K562 (cell line): ENCODE data around the gene DLL4. TPM values are rescaled to one million over a fixed set of nuclear protein-coding genes. Genes with fewer than 3 reads are reported as not detected.

ENCODE experiments used
- ATF3 ChIP-seq, 2 experiments: fragments of 450-650 bp in 1 of 2; sonication (generic) in 1 of 2; formaldehyde crosslinking in 1 of 2; IDR thresholded peaks in 1 of 2; conservative IDR thresholded peaks in 1 of 2; 2 replicates each; pipeline versions ENCODE4 v1.6.1 to v1.8.1; 2016 to 2023; ENCODE audit warnings: mild to moderate bottlenecking in 2 of 2, moderate library complexity in 2 of 2, inconsistent platforms in 1 of 2, missing genetic modification reagents in 1 of 2
- CXXC5 ChIP-seq: fragments of 250-450 bp; sonication (Bioruptor Pico); IDR thresholded peaks from 2 replicates; pipeline ENCODE4 v1.8.0; 2022; ENCODE audit warnings: inconsistent platforms, mild to moderate bottlenecking, moderate library complexity
- FOSL1 ChIP-seq: fragments of 200-800 bp; sonication (Bioruptor generic); conservative IDR thresholded peaks from 2 replicates; pipeline ENCODE4 v1.6.1; 2016; ENCODE audit warnings: missing genetic modification characterization, missing compliant biosample characterization
- FUS ChIP-seq: fragments of 200-400 bp; formaldehyde crosslinking; optimal IDR thresholded peaks from 2 replicates; pipeline ENCODE3; 2017; ENCODE audit warnings: low read depth, low read length
- KDM5B ChIP-seq: fragments of 200-600 bp; sonication (generic); IDR thresholded peaks from 2 replicates; pipeline ENCODE4 v1.6.1; 2012; ENCODE audit warnings: low read depth, mild to moderate bottlenecking, moderate library complexity, low read length, control low read depth, inconsistent platforms; ENCODE audit not compliant: insufficient replicate concordance
- KLF6 ChIP-seq: fragments of 250-450 bp; sonication (Bioruptor Pico); IDR thresholded peaks from 2 replicates; pipeline ENCODE4 v1.4.0; 2020; ENCODE audit warnings: mild to moderate bottlenecking, moderate library complexity, borderline replicate concordance
- MIER1 ChIP-seq: fragments of 450-650 bp; IDR thresholded peaks from 2 replicates; pipeline ENCODE4 v1.6.1; 2016; ENCODE audit warnings: antibody characterized with exemption, mild to moderate bottlenecking, low read depth
- PCBP1 ChIP-seq: fragments of 200-400 bp; formaldehyde crosslinking; IDR thresholded peaks from 2 replicates; pipeline ENCODE4 v1.6.1; 2018; ENCODE audit warnings: mild to moderate bottlenecking, low read depth, low read length; ENCODE audit not compliant: poor library complexity, severe bottlenecking
- RBBP5 ChIP-seq: fragments of 200-600 bp; sonication (generic); IDR thresholded peaks from 2 replicates; pipeline ENCODE4 v1.6.1; 2012; ENCODE audit warnings: borderline replicate concordance, mild to moderate bottlenecking, low read length, control low read depth, inconsistent platforms; ENCODE audit not compliant: insufficient read depth, poor library complexity, severe bottlenecking
- SIX5 ChIP-seq, 2 experiments: IDR thresholded peaks; 2 replicates each; pipeline ENCODE4 v1.6.1; 2011; ENCODE audit warnings: low read length in 2 of 2, borderline replicate concordance in 1 of 2, low read depth in 1 of 2, mild to moderate bottlenecking in 1 of 2, moderate library complexity in 1 of 2; ENCODE audit not compliant: insufficient read depth in 1 of 2
- TCF7L2 ChIP-seq: fragments of 150-350 bp; IDR thresholded peaks from 2 replicates; pipeline ENCODE4 v1.6.1; 2016; ENCODE audit warnings: low read depth, mild to moderate bottlenecking, low read length, moderate library complexity
- TRIM25 ChIP-seq: fragments of 450-650 bp; IDR thresholded peaks from 2 replicates; pipeline ENCODE4 v1.7.0; 2016; ENCODE audit warnings: borderline replicate concordance
- ZBTB26 ChIP-seq: fragments of 450-650 bp; formaldehyde crosslinking; IDR thresholded peaks from 2 replicates; pipeline ENCODE4 v1.4.0; 2022; ENCODE audit warnings: missing genetic modification characterization
- ZFX ChIP-seq: sonication (generic); formaldehyde crosslinking; IDR thresholded peaks from 2 replicates; pipeline ENCODE4 v1.8.0; 2022; ENCODE audit warnings: mild to moderate bottlenecking, missing genetic modification reagents, moderate library complexity
- ZHX1 ChIP-seq: fragments of 150-350 bp; conservative IDR thresholded peaks from 2 replicates; pipeline ENCODE4 v1.6.1; 2014; ENCODE audit warnings: low read length
- ZNF639 ChIP-seq, 2 experiments: fragments of 200-800 bp in 1 of 2; sonication (Bioruptor generic) in 1 of 2; sonication (generic) in 1 of 2; formaldehyde crosslinking in 1 of 2; IDR thresholded peaks in 1 of 2; conservative IDR thresholded peaks in 1 of 2; 2 replicates each; pipeline versions ENCODE4 v1.5.0 to v1.6.1; 2016 to 2020; ENCODE audit warnings: missing compliant biosample characterization in 1 of 2, missing genetic modification characterization in 1 of 2, missing genetic modification reagents in 1 of 2
- polyA plus RNA-seq, 8 experiments: library from polyadenylated mRNA; depleted of rRNA in 4 of 8; stranded (reverse) in 5 of 8; unstranded in 3 of 8; fragments of >200 nt; fragmentation: Nextera tagmentation in 2 of 8; fragmentation: Illumina TruSeq in 1 of 8; extraction: Ambion mirVana in 2 of 8; extraction: Trizol in 1 of 8; gene quantifications; 2 replicates each; pipeline versions ENCODE4 v1.2.1 to v1.2.3, GENCODE V29; 2011 to 2014; ENCODE audit warnings: inconsistent platforms in 1 of 8, missing spikeins in 1 of 8
- total RNA-seq, 7 experiments: library from RNA; depleted of rRNA in 6 of 7; stranded (reverse); fragments of >200 nt in 6 of 7; fragmentation: Illumina TruSeq in 2 of 7; extraction: Trizol in 2 of 7; gene quantifications; 2 replicates each; pipeline versions ENCODE4 v1.2.1 to v1.2.3, GENCODE V29; 2011 to 2021; ENCODE audit warnings: low replicate concordance in 1 of 7

DLL4 gene
- total and polyA plus RNA-seq, 9 of the 15 experiments (the other 6 are each of a cell fraction or from before 2014, with no cell fraction given): 0.04 to 1.1 (median 0.41) TPM; not detected in 1

GRCh38 chr15:40894681-40895448 is 34.3 kb upstream of the DLL4 start (continued):
- TF ChIP-seq ZBTB26 (CRISPR knock-in tag) (no peak), TRIM25 (no peak), KLF6 (CRISPR knock-in tag) (no peak), KDM5B (peak; percentile 15), MIER1 (no peak), TCF7L2 (no peak), ZFX (CRISPR knock-in tag) (peak; percentile 65), RBBP5 (peak; percentile 16), FUS (no peak), CXXC5 (peak; percentile 4; the same call in 1 of the 2 replicates), ATF3 (IDR thresholded peaks at IDR 0.05) (0 out of 2 replicates have a peak, but pooled peaks have one; percentile 26), ATF3 (CRISPR knock-in tag; conservative IDR thresholded peaks at IDR 0.05) (no peak), PCBP1 (no peak), ZHX1 (no peak), FOSL1 (peak; percentile 84), ZNF639 (CRISPR knock-in tag; conservative IDR thresholded peaks at IDR 0.05 in 1 of 2, IDR thresholded peaks at IDR 0.05 in 1 of 2) (no peak; a peak in 1 of 4 replicates), SIX5 (IDR thresholded peaks at IDR 0.05; ENCODE audit: borderline replicate concordance in 1 of 2, insufficient read depth in 1 of 2, low read depth in 1 of 2, low read length in 2 of 2) (no peak)
